Memory B cell (primary cell): ENCODE measurements around the gene ATG101.

Source experiments
- ATAC-seq: fragments of 150-1000 bp; cut with Tn5 transposase; 2 replicates; pipeline ENCODE4 v1.10.0; 2021; ENCODE audit warnings: low read depth, mild to moderate bottlenecking, moderate library complexity
- DNase-seq, 2 donors: peaks; one replicate each; pipeline ENCODE4 v3.0.0; 2022; ENCODE audit warnings: low spot score in 2 of 2
- H3K27ac Mint-ChIP-seq: one replicate; pipeline ENCODE4 v1.8.0; 2022; ENCODE audit warnings: mild to moderate bottlenecking, moderate library complexity, mixed read lengths
- H3K27me3 Mint-ChIP-seq: one replicate; pipeline ENCODE4 v1.8.0; 2022; ENCODE audit warnings: mixed read lengths
- H3K36me3 Mint-ChIP-seq: one replicate; pipeline ENCODE4 v1.8.0; 2022; ENCODE audit warnings: mild to moderate bottlenecking, mixed read lengths
- H3K4me1 Mint-ChIP-seq: one replicate; pipeline ENCODE4 v1.8.0; 2022; ENCODE audit warnings: mixed read lengths
- H3K4me3 Mint-ChIP-seq: one replicate; pipeline ENCODE4 v1.8.0; 2022; ENCODE audit warnings: mild to moderate bottlenecking, moderate library complexity, mixed read lengths
- H3K9me3 Mint-ChIP-seq: one replicate; pipeline ENCODE4 v1.8.0; 2022; ENCODE audit warnings: mixed read lengths

ATG101 gene

DNA sequence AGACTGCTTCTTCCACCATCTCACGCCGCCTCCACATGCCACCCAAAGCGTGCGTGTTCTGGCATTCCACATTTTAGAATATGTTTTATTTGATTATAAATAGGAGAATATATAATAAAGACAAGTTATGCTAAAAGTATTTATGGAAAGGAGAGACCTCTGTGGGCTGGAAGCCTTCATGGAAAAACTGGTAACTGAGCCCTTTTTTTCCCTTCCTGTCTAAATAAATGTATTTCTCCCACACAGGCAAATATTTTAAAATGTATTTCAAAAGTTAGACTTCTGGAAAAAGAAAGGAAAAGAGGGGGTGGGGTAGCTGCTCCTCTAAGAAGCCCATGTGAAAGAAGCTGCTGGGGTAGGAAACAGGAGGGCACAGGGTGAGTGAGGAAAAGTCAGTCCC lies 34.6 kb upstream of the ATG101 start:
- DNase-seq (no peak), ATAC-seq (no peak)
- H3K27me3 Mint-ChIP-seq, result no peaks in the 10 kb centered on the region
- no peak overlapping the region for H3K27ac Mint-ChIP-seq
- peaks cover 24% of the 10 kb centered on the region for H3K4me1 Mint-ChIP-seq
- no peaks in the 10 kb centered on the region for H3K9me3 Mint-ChIP-seq
- no peaks in the 10 kb centered on the region for H3K36me3 Mint-ChIP-seq
- H3K4me3 Mint-ChIP-seq, result no peak overlapping the region

- Mint-ChIP-seq H3K27me3 (no peaks in the 10 kb centered on the region), H3K4me1 (peaks cover 28% of the 10 kb centered on the region), H3K9me3 (no peaks in the 10 kb centered on the region), H3K4me3 (peak overlapping the region; percentile 73), H3K27ac (peak overlapping the region; percentile 78), H3K36me3 (no peaks in the 10 kb centered on the region)
- ATAC-seq, result no peak
- no peak for DNase-seq
Measured at GRCh38 chr12:52035926-52036325, 33.9 kb upstream of the ATG101 start.

GRCh38 chr12:52036587-52037171 lies 33.1 kb upstream of the ATG101 start:
- Mint-ChIP-seq H3K4me3 (peak overlapping the region; percentile 73), H3K36me3 (no peaks in the 10 kb centered on the region), H3K4me1 (peaks cover 31% of the 10 kb centered on the region), H3K9me3 (no peaks in the 10 kb centered on the region), H3K27me3 (no peaks in the 10 kb centered on the region), H3K27ac (peak overlapping the region; percentile 78)
- DNase-seq (peak; percentile 84 to 87), ATAC-seq (peak; percentile 68)

- Mint-ChIP-seq H3K27me3 (no peaks in the 10 kb centered on the region), H3K4me1 (peaks cover 36% of the 10 kb centered on the region), H3K9me3 (no peaks in the 10 kb centered on the region), H3K4me3 (peak overlapping the region; percentile 72), H3K36me3 (no peaks in the 10 kb centered on the region), H3K27ac (no peak overlapping the region)
- DNase-seq (peak in 1 of 2 donors; percentile 54), ATAC-seq (no peak)
Measured at GRCh38 chr12:52037248-52037861, 32.4 kb upstream of the ATG101 start.

GRCh38 chr12:52038447-52038846 lies 31.3 kb upstream of the ATG101 start:
- H3K36me3 Mint-ChIP-seq, result no peaks in the 10 kb centered on the region
- peak overlapping the region; percentile 62 for H3K27ac Mint-ChIP-seq
- DNase-seq (no peak), ATAC-seq (no peak)
- H3K27me3 Mint-ChIP-seq, result no peaks in the 10 kb centered on the region
- H3K9me3 Mint-ChIP-seq, result no peaks in the 10 kb centered on the region
- H3K4me1 Mint-ChIP-seq, result peaks cover 33% of the 10 kb centered on the region
- H3K4me3 Mint-ChIP-seq, result peak overlapping the region; percentile 50

DNA sequence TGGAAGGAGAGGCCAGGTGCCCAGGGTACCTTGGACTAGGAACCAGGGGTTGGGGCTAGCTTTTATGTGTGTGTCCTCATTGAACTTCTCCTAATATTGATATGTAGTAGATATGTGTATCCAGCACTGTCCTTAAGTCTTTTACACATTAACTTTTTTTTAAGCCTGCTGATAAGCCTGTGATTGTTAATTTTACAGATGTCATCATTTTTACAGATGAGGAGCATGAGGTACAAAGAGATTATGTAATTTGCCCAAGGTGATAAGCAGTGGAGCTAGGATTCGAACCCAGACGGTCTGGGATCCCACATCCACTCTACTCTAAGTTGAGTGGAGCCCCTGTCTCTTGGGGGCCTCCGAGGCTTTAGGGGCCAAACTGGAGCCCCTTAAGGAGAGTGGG lies 28.7 kb upstream of the ATG101 start:
- Mint-ChIP-seq H3K4me3 (no peak overlapping the region), H3K36me3 (no peaks in the 10 kb centered on the region), H3K27me3 (no peaks in the 10 kb centered on the region), H3K4me1 (peaks cover 31% of the 10 kb centered on the region), H3K9me3 (no peaks in the 10 kb centered on the region), H3K27ac (peak overlapping the region; percentile 71)
- DNase-seq (no peak), ATAC-seq (no peak)

GRCh38 chr12:52041695-52042123 lies 28.1 kb upstream of the ATG101 start:
- H3K4me1 Mint-ChIP-seq, result peaks cover 29% of the 10 kb centered on the region
- H3K36me3 Mint-ChIP-seq, result no peaks in the 10 kb centered on the region
- peak overlapping the region; percentile 70 for H3K27ac Mint-ChIP-seq
- ATAC-seq (peak; percentile 70), DNase-seq (peak in 1 of 2 donors; percentile 55)
- H3K9me3 Mint-ChIP-seq, result no peaks in the 10 kb centered on the region
- H3K4me3 Mint-ChIP-seq, result peak overlapping the region; percentile 81
- no peaks in the 10 kb centered on the region for H3K27me3 Mint-ChIP-seq

DNA sequence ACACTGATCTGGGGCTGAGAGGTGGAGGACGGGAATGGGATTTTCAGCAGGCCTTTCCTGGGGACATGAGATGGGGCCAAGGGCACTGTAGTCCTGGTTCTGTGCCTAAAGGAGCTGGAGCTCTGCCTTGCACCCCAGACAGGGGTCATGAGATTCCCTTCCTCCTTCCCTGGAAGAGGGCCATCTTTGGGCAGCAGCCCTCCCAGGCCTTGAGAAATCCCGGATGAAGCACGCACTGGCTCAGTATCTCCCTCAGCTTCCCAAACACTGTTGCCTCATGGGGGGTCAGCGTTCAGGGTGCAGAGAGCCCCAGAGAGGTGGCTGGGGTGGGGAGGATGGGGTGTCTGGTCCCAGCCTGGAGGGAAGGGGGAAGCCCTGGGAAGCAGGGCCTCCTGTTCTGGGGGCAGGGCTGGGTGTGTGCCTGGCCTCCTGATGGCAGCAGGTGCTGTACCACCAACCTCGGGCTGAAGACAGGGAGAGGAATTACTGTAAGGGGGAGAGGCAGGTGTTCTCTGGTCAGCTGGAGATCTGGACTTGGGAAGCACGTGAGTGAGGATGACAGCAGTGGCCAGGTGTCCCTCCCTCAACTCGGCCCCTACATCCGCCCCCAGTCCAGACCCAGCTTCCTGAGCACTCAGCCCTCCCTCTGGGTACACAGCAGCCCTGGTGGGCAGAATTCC lies 26.9 kb upstream of the ATG101 start:
- H3K4me3 Mint-ChIP-seq, result no peak overlapping the region
- peak overlapping the region; percentile 70 for H3K27ac Mint-ChIP-seq
- peaks cover 29% of the 10 kb centered on the region for H3K4me1 Mint-ChIP-seq
- DNase-seq (no peak), ATAC-seq (no peak)
- H3K36me3 Mint-ChIP-seq, result no peaks in the 10 kb centered on the region
- no peaks in the 10 kb centered on the region for H3K9me3 Mint-ChIP-seq
- no peaks in the 10 kb centered on the region for H3K27me3 Mint-ChIP-seq

GRCh38 chr12:52043386-52044212 lies 26.2 kb upstream of the ATG101 start:
- H3K27me3 Mint-ChIP-seq, result no peaks in the 10 kb centered on the region
- H3K9me3 Mint-ChIP-seq, result no peaks in the 10 kb centered on the region
- H3K36me3 Mint-ChIP-seq, result no peaks in the 10 kb centered on the region
- no peak for ATAC-seq
- peaks cover 29% of the 10 kb centered on the region for H3K4me1 Mint-ChIP-seq
- no peak for DNase-seq
- no peak overlapping the region for H3K4me3 Mint-ChIP-seq
- no peak overlapping the region for H3K27ac Mint-ChIP-seq

- Mint-ChIP-seq H3K9me3 (no peaks in the 10 kb centered on the region), H3K4me1 (peaks cover 31% of the 10 kb centered on the region), H3K27ac (no peak overlapping the region), H3K4me3 (no peak overlapping the region), H3K27me3 (no peaks in the 10 kb centered on the region), H3K36me3 (no peaks in the 10 kb centered on the region)
- no peak for ATAC-seq
- no peak for DNase-seq
Measured at GRCh38 chr12:52044292-52044983, 25.3 kb upstream of the ATG101 start.

DNA sequence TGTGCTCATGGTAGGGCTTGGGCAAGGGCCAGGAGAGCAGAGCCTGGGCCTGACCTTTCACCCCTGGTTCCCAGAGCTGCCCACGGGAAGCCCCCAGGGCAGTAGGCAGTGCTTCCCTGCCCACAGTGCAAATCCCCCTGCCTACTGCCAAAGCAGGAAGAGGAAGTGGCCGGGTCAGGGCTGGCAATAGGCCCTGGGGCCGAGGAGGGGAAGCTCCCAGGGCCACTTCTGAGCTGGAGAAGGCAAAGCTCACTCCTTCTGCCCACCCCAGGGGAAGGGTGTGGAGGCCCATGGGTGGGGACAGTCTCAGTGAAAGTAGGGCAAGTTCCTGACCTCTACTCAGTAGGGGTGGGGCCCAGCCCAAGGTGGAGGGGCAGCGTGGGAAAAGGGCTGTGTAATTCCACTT lies 24.0 kb upstream of the ATG101 start:
- DNase-seq (no peak), ATAC-seq (no peak)
- Mint-ChIP-seq H3K4me1 (peaks cover 40% of the 10 kb centered on the region), H3K4me3 (no peak overlapping the region), H3K36me3 (no peaks in the 10 kb centered on the region), H3K27me3 (no peaks in the 10 kb centered on the region), H3K9me3 (no peaks in the 10 kb centered on the region), H3K27ac (no peak overlapping the region)

- Mint-ChIP-seq H3K27me3 (no peaks in the 10 kb centered on the region), H3K4me1 (peaks cover 39% of the 10 kb centered on the region), H3K27ac (no peak overlapping the region), H3K9me3 (no peaks in the 10 kb centered on the region), H3K4me3 (no peak overlapping the region), H3K36me3 (no peaks in the 10 kb centered on the region)
- DNase-seq (no peak), ATAC-seq (no peak)
Measured at GRCh38 chr12:52046859-52047258, 22.9 kb upstream of the ATG101 start.

- Mint-ChIP-seq H3K27me3 (no peaks in the 10 kb centered on the region), H3K36me3 (no peaks in the 10 kb centered on the region), H3K27ac (peak overlapping the region; percentile 98), H3K4me1 (peaks cover 40% of the 10 kb centered on the region), H3K4me3 (peak overlapping the region; percentile 92), H3K9me3 (no peaks in the 10 kb centered on the region)
- DNase-seq, result no peak
- no peak for ATAC-seq
Measured at GRCh38 chr12:52049286-52049685, 20.5 kb upstream of the ATG101 start.
